HCT116 (cell line): ENCODE data around the gene SWAP70. TPM values are rescaled to one million over a fixed set of nuclear protein-coding genes. Genes with fewer than 3 reads are reported as not detected.

ENCODE experiments used
- ATAC-seq: fragments of 200-7000 bp; cut with Tn5 transposase; 2 replicates; pipeline ENCODE4 v1.9.1; 2020; ENCODE audit warnings: mild to moderate bottlenecking, moderate library complexity
- BruUV-seq: library from RNA; stranded (reverse); fragments of 400-500 nt; replicated peaks from 2 replicates; lab custom pipeline; 2021; lab: Mats Ljungman, UMichigan
- CTCF ChIA-PET: fragments of 300-600 bp; sonication (Branson Sonifier 250); formaldehyde crosslinking; loops from one replicate; lab custom pipeline; 2021; ENCODE audit warnings: antibody characterized with exemption; lab: Charles Lee
- POLR2A ChIA-PET: fragments of 300-600, 350-600 bp; sonication (Branson Sonifier 250); formaldehyde crosslinking; loops from one replicate; lab custom pipeline; 2021; ENCODE audit warnings: antibody characterized with exemption; lab: Charles Lee
- RAD21 ChIA-PET, 2 experiments: fragments of 300-600 bp; sonication (Branson Sonifier 250); formaldehyde crosslinking; loops; one replicate each; lab custom pipeline; 2023; ENCODE audit warnings: low total read pairs in 2 of 2; ENCODE audit not compliant: uncharacterized antibody in 2 of 2, unreplicated experiment in 2 of 2, low non-redundant PET in 1 of 2; lab: Charles Lee
- DNase-seq: peaks from one replicate; pipeline ENCODE4 v3.0.0-alpha.2; 2010; ENCODE audit warnings: low read depth, low spot score
- H2AFZ ChIP-seq: fragments of 200-600 bp; shearing (Covaris generic), sonication (generic); 2 replicates; pipeline ENCODE4 v1.6.1; 2017; ENCODE audit warnings: low read depth, mixed run types, mixed read lengths, antibody characterized with exemption, low read length; ENCODE audit not compliant: poor library complexity, severe bottlenecking
- H3K27ac ChIP-seq: 2 replicates; pipeline ENCODE4 v1.5.1; 2012; ENCODE audit warnings: low read depth, low read length
- H3K27me3 ChIP-seq: fragments of 200-600 bp; sonication (generic); 2 replicates; pipeline ENCODE4 v1.6.1; 2016; ENCODE audit warnings: mixed run types, low read length, mixed read lengths; ENCODE audit not compliant: insufficient read depth
- H3K36me3 ChIP-seq, 2 experiments: fragments of 200-500 bp in 1 of 2; fragments of 200-600 bp in 1 of 2; sonication (Bioruptor generic) in 1 of 2; sonication (generic) in 1 of 2; 2 replicates each; pipeline versions ENCODE4 v1.5.1 to v1.6.1; 2014 to 2016; ENCODE audit warnings: low read length in 2 of 2, inconsistent platforms in 1 of 2, mixed read lengths in 1 of 2, mixed run types in 1 of 2; ENCODE audit not compliant: insufficient read depth in 2 of 2, control insufficient read depth in 1 of 2
- H3K4me1 ChIP-seq, 2 experiments: fragments of 200-600 bp in 1 of 2; sonication (generic) in 1 of 2; 2 replicates each; pipeline versions ENCODE4 v1.5.1 to v1.6.1; 2012 to 2017; ENCODE audit warnings: low read length in 2 of 2, inconsistent platforms in 1 of 2, mild to moderate bottlenecking in 1 of 2, mixed read lengths in 1 of 2, mixed run types in 1 of 2, moderate library complexity in 1 of 2; ENCODE audit not compliant: insufficient read depth in 2 of 2, control insufficient read depth in 1 of 2
- H3K4me2 ChIP-seq: fragments of 200-600 bp; sonication (generic); 2 replicates; pipeline ENCODE4 v1.6.1; 2017; ENCODE audit warnings: mixed run types, low read length, mixed read lengths
- H3K4me3 ChIP-seq, 2 experiments: fragments of 200-600 bp in 1 of 2; sonication (generic) in 1 of 2; replicated peaks in 1 of 2; 2 replicates each; pipeline ENCODE4 v1.5.1; 2011 to 2016; ENCODE audit warnings: low read length in 2 of 2, control low read depth in 1 of 2, low read depth in 1 of 2, mild to moderate bottlenecking in 1 of 2, mixed read lengths in 1 of 2, mixed run types in 1 of 2
- H3K79me2 ChIP-seq: fragments of 200-600 bp; sonication (generic); 2 replicates; pipeline ENCODE4 v1.6.1; 2017; ENCODE audit warnings: mild to moderate bottlenecking, mixed run types, low read length, moderate library complexity, mixed read lengths; ENCODE audit not compliant: insufficient read depth
- H3K9ac ChIP-seq: fragments of 200-600 bp; sonication (generic); 2 replicates; pipeline ENCODE4 v1.6.1; 2016; ENCODE audit warnings: low read length, mixed read lengths
- H3K9me2 ChIP-seq: fragments of 200-600 bp; sonication (generic), shearing (Covaris generic); 2 replicates; pipeline ENCODE4 v1.6.1; 2017; ENCODE audit warnings: mixed run types, mild to moderate bottlenecking, moderate library complexity; ENCODE audit not compliant: insufficient read depth
- H3K9me3 ChIP-seq, 2 experiments: fragments of 200-500 bp in 1 of 2; fragments of 200-600 bp in 1 of 2; sonication (Bioruptor generic) in 1 of 2; sonication (generic) in 1 of 2; 2 replicates each; pipeline ENCODE4 v1.6.1; 2014 to 2017; ENCODE audit warnings: low read length in 2 of 2, mixed read lengths in 2 of 2, inconsistent platforms in 1 of 2, low read depth in 1 of 2, mild to moderate bottlenecking in 1 of 2, mixed run types in 1 of 2, moderate library complexity in 1 of 2; ENCODE audit not compliant: control insufficient read depth in 1 of 2, insufficient read depth in 1 of 2
- H4K20me1 ChIP-seq: fragments of 200-600 bp; sonication (generic), shearing (Covaris generic); 2 replicates; pipeline ENCODE4 v1.6.1; 2017; ENCODE audit warnings: mixed run types, mild to moderate bottlenecking, moderate library complexity; ENCODE audit not compliant: insufficient read depth
- CEBPB ChIP-seq: IDR thresholded peaks from 2 replicates; pipeline ENCODE4 v1.6.1; 2012; ENCODE audit warnings: low read depth
- YY1 ChIP-seq: IDR thresholded peaks from 2 replicates; pipeline ENCODE4 v1.6.1; 2011; ENCODE audit warnings: low read length, low read depth, moderate library complexity, mild to moderate bottlenecking; ENCODE audit not compliant: insufficient replicate concordance; ENCODE audit errors: extremely low read depth
- ZNF274 ChIP-seq: fragments of 200-500 bp; sonication (Bioruptor generic); IDR thresholded peaks from 2 replicates; pipeline ENCODE4 v1.6.1; 2014; ENCODE audit warnings: mild to moderate bottlenecking, low read depth, low read length, inconsistent platforms
- intact Hi-C: fragments of 100-400 bp; cut with micrococcal nuclease; formaldehyde crosslinking; loops from 2 replicates; pipeline ENCODE4 v1.10.0; 2022
- total RNA-seq: library from RNA; stranded (reverse); gene quantifications from one replicate; pipeline ENCODE4 v1.2.1, GENCODE V29; 2021; ENCODE audit not compliant: unreplicated experiment
- TF ChIP-seq, protein P1 (sequence below): IDR thresholded peaks from 2 replicates; pipeline ENCODE4 v1.6.1; 2012; ENCODE audit warnings: low read depth
- TF ChIP-seq, protein P2 (sequence below), 3 experiments: fragments of 200-600 bp in 1 of 3; sonication (generic) in 1 of 3; IDR thresholded peaks in 2 of 3; conservative IDR thresholded peaks in 1 of 3; 2 replicates each; pipeline ENCODE4 v1.5.1; 2012 to 2017; ENCODE audit warnings: low read depth in 2 of 3, low read length in 2 of 3, antibody characterized with exemption in 1 of 3, borderline replicate concordance in 1 of 3, control low read depth in 1 of 3, mild to moderate bottlenecking in 1 of 3, mixed read lengths in 1 of 3, mixed run types in 1 of 3, moderate library complexity in 1 of 3; ENCODE audit not compliant: insufficient read depth in 1 of 3

The SWAP70 gene
- total RNA-seq, 1 experiment from 2014 or later: 20.6 TPM

DNA sequence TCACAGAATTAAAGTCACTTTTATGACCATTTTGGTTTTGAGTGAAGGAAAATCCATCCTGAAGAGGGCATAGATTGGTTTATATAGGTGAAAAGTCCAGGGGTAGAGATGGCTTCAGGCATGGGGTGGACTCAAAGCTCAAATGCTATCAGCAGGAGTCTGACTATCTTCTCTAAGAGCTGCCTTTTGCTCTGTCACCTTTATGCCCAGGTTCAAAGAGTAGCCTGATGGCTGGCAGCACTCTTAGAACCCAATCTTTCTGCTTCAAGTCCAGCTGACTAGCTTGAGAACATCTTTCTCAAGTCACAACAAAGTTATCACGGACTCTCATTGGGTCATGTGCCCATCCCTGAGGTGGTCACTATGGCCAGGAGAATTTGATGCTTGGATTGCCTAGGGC is 27.2 kb upstream of the SWAP70 start:
- no peak overlapping the region for H2AFZ ChIP-seq
- H3K79me2 ChIP-seq: no peaks in the 10 kb centered on the region
- ATAC-seq: no peak
- H3K9me3 ChIP-seq: no peaks in the 10 kb centered on the region
- POLR2A ChIA-PET: no interaction called here
- CTCF ChIA-PET: no interaction called here
- intact Hi-C loops: no loop called here
- no TSS peak for BruUV-seq
- no peak overlapping the region for H3K27ac ChIP-seq
- H3K9me2 ChIP-seq: no peaks in the 10 kb centered on the region; the same call in 1 of the 2 replicates
- no peak overlapping the region for H3K9ac ChIP-seq
- TF ChIP-seq ZNF274 (no peak), CEBPB (no peak), YY1 (no peak)
- TF ChIP-seq, protein P1, sequence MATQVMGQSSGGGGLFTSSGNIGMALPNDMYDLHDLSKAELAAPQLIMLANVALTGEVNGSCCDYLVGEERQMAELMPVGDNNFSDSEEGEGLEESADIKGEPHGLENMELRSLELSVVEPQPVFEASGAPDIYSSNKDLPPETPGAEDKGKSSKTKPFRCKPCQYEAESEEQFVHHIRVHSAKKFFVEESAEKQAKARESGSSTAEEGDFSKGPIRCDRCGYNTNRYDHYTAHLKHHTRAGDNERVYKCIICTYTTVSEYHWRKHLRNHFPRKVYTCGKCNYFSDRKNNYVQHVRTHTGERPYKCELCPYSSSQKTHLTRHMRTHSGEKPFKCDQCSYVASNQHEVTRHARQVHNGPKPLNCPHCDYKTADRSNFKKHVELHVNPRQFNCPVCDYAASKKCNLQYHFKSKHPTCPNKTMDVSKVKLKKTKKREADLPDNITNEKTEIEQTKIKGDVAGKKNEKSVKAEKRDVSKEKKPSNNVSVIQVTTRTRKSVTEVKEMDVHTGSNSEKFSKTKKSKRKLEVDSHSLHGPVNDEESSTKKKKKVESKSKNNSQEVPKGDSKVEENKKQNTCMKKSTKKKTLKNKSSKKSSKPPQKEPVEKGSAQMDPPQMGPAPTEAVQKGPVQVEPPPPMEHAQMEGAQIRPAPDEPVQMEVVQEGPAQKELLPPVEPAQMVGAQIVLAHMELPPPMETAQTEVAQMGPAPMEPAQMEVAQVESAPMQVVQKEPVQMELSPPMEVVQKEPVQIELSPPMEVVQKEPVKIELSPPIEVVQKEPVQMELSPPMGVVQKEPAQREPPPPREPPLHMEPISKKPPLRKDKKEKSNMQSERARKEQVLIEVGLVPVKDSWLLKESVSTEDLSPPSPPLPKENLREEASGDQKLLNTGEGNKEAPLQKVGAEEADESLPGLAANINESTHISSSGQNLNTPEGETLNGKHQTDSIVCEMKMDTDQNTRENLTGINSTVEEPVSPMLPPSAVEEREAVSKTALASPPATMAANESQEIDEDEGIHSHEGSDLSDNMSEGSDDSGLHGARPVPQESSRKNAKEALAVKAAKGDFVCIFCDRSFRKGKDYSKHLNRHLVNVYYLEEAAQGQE: no peak
- TF ChIP-seq, protein P2, sequence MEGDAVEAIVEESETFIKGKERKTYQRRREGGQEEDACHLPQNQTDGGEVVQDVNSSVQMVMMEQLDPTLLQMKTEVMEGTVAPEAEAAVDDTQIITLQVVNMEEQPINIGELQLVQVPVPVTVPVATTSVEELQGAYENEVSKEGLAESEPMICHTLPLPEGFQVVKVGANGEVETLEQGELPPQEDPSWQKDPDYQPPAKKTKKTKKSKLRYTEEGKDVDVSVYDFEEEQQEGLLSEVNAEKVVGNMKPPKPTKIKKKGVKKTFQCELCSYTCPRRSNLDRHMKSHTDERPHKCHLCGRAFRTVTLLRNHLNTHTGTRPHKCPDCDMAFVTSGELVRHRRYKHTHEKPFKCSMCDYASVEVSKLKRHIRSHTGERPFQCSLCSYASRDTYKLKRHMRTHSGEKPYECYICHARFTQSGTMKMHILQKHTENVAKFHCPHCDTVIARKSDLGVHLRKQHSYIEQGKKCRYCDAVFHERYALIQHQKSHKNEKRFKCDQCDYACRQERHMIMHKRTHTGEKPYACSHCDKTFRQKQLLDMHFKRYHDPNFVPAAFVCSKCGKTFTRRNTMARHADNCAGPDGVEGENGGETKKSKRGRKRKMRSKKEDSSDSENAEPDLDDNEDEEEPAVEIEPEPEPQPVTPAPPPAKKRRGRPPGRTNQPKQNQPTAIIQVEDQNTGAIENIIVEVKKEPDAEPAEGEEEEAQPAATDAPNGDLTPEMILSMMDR (IDR thresholded peaks at IDR 0.05 in 2 of 3, conservative IDR thresholded peaks at IDR 0.05 in 1 of 3; ENCODE audit: borderline replicate concordance in 1 of 3, insufficient read depth in 1 of 3, low read depth in 2 of 3, low read length in 2 of 3): no peak
- H3K4me3 ChIP-seq: no peak overlapping the region
- H3K4me2 ChIP-seq: no peak overlapping the region
- no peak for DNase-seq
- RAD21 ChIA-PET: no interaction called here
- H3K4me1 ChIP-seq: no peaks in the 10 kb centered on the region
- no peaks in the 10 kb centered on the region for H4K20me1 ChIP-seq
- H3K36me3 ChIP-seq: no peaks in the 10 kb centered on the region
- no peaks in the 10 kb centered on the region for H3K27me3 ChIP-seq
